GM18502 (cell line): ENCODE data around the gene WWOX.

Experiments used
- ATAC-seq: cut with Tn5 transposase; IDR thresholded peaks from one replicate; pipeline ENCODE4 v1.9.1; 2021; ENCODE audit warnings: mild to moderate bottlenecking; ENCODE audit not compliant: unreplicated experiment, poor library complexity

The WWOX gene

DNA sequence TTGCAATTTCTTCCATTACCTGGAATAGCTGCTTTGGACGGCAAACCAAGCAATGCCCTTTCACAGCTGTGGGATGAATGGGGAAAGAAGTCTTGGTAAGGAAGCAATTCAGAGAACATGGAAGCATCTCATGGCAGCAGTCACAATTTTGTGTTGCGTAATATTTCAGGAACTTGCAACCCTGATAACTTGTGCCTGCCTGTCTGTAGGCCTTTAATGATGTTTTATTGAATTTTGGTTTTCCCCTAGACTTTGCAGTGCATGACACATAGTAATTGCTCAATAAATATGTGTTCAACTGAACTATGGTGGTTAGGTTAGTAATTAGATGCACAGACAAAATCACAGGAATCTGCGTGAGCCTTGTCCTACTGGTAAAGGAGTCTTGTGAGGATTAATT, 439.5 kb downstream of the WWOX start:
- ATAC-seq, result no peak

DNA sequence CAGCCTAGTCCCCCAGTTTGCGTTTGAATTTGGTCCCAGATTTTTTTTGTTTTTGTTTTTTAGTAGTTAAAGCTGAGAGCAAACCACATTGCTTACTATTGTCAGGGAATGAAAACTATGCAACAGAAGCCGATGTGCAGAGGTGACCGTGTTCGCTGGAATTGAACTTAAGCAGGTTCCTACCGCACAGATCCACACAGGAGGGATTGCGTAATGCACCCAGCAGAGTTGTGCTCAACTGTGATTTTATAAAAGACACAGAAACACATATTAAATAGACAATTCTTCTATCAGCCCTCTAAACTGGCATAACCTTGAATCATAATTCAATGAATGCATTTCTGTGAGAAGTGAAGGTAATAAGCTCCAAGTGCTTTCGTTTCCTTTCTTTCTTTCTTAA, 443.0 kb downstream of the WWOX start:
- no peak for ATAC-seq

GRCh38 chr16:78543023-78543422, 443.6 kb downstream of the WWOX start:
- ATAC-seq, result no peak

DNA sequence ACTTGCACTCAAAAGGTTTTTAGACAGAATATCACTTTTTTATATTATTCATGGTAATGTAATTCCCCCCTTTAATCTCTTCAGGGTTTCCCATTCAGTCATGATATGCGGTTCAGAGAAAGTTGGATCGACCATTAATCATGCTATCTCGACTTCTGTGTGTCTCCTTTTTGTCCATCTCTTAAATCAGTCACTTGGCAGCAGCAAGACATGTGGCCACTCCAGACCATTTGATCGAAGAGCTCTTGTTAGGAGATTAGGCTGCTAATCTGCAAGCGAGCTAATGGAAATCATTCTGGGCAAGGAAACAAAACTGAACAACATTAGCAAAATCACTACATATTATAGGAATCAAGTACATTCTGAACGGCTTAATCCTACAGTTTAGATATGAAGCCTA, 449.9 kb downstream of the WWOX start:
- no peak for ATAC-seq

- ATAC-seq, result no peak
These were observed 452.1 kb downstream of the WWOX start for GRCh38 chr16:78551487-78552085.

GRCh38 chr16:78552106-78552675, 452.7 kb downstream of the WWOX start:
- no peak for ATAC-seq

DNA sequence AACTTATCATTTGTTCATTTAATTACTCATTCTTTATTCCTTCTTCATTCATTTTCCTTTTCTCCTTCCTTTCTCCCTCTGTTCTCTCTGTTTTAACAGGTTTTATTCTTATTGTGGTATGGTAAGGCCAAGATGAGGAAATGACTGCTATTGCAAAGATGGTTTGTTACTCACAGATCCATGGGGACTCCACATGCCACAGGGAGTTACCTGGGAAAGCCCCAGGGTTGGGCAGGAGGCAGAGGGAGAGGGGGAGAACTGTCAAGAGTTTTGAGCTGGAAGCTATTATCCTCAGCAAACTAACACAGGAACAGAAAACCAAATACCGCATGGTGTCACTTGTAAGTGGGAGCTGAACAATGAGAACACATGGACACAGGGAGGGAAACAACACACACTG, 453.3 kb downstream of the WWOX start:
- ATAC-seq, result no peak

GRCh38 chr16:78553268-78554039, 454.0 kb downstream of the WWOX start:
- ATAC-seq, result no peak

- no peak for ATAC-seq
These were observed 457.0 kb downstream of the WWOX start for GRCh38 chr16:78556421-78556820.

DNA sequence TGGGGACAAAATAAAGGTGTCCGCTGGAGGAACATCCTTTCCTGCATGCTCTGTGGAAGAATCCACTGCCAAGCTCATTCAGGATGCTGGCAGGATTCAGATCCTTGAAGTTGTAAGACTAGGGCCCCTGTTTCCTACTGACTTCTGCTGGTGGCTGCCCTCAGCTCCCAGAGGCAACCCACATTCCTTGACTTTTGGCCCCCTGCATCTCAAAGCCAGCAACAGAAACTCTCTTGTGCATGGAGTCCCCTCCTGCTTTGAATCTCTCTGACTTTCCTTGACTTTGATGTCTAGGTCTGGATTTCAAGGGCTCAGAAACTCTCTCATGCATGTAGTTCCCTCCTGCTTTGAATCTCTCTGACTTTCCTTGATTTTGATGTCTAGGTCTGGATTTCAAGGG, 461.5 kb downstream of the WWOX start:
- no peak for ATAC-seq

- no peak for ATAC-seq
These were observed 462.7 kb downstream of the WWOX start for GRCh38 chr16:78562111-78562510.

- no peak for ATAC-seq
These were observed 463.2 kb downstream of the WWOX start for GRCh38 chr16:78562650-78563049.

DNA sequence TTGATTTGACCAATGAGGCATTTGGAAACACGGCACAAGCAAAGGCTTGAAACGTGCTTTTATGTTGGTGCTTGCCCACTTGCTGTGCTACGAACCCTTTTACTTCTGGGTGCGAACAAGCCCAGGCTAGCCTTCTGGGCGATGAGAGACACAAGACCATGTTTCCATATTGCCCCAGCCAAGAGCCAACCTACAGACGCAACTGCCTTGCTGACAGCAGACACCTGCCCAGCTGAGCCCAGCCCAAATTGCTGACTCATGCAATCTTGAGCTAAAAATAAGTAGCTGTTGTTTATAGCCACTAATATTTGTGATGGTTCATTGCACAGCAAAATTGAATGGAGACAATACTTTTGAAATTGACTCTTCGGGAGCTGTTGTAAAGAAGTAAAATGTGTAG, 464.5 kb downstream of the WWOX start:
- ATAC-seq, result no peak

GRCh38 chr16:78566397-78567073, 467.1 kb downstream of the WWOX start:
- ATAC-seq, result no peak

- ATAC-seq, result no peak
These were observed 471.1 kb downstream of the WWOX start for GRCh38 chr16:78570399-78571141.

DNA sequence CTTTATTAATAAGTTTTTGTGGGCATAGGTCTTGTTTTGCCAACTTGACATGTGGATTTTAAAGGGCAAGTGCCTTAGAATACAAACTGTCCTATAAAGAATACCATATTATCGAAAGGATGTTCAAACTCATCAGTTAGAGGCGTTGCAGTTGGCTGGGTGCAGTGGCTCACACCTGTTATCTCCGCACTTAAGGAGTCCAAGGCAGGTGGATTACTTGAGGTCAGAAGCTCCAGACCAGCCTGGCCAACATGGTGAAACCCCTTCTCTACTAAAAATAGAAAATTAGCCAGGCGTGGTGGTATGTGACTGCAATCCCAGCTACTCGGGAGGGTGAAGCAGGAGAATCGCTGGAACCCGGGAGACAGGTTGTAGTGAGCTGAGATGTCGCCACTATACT, 472.0 kb downstream of the WWOX start:
- ATAC-seq, result no peak

GRCh38 chr16:78571898-78572358, 472.5 kb downstream of the WWOX start:
- no peak for ATAC-seq

GRCh38 chr16:78574571-78574970, 475.1 kb downstream of the WWOX start:
- no peak for ATAC-seq

DNA sequence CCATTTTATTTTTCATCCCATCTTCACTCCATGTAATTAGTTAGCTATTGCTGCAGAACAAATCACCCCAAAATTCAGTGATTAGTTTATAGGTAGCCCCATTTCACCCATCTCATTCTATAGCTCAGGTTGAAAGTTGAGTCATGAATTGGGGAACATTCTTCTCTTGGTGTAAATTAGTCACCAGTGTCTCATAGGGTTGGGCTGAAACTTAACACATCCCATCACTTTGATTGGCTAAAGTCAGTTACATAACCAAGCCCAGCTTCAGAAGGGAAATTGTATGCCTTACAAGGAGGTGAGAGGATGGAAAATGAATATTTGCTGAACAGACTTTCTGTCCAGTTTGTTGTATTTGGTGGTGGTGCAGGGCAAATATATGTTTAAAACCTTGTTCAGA, 477.5 kb downstream of the WWOX start:
- no peak for ATAC-seq

- no peak for ATAC-seq
These were observed 478.2 kb downstream of the WWOX start for GRCh38 chr16:78577630-78578029.
